CD4-positive, alpha-beta T cell (primary cell): ENCODE data around the gene PEG3. TPM values are rescaled to one million over a fixed set of nuclear protein-coding genes. Genes with fewer than 3 reads are reported as not detected.

ENCODE experiments used
- ATAC-seq: fragments of 200-7000 bp; cut with Tn5 transposase; one replicate; pipeline ENCODE4 v1.10.0; 2022; ENCODE audit warnings: mild to moderate bottlenecking; ENCODE audit not compliant: poor library complexity
- CTCF ChIA-PET: fragments of 350-600 bp; sonication (Branson Sonifier 250); formaldehyde crosslinking; loops from one replicate; lab custom pipeline; 2021; ENCODE audit warnings: antibody characterized with exemption, inconsistent platforms; lab: Charles Lee
- POLR2A ChIA-PET: fragments of 350-600 bp; sonication (Branson Sonifier 250); formaldehyde crosslinking; loops from one replicate; lab custom pipeline; 2021; ENCODE audit warnings: antibody characterized with exemption, inconsistent platforms; lab: Charles Lee
- DNase-seq, 14 experiments: peaks; one replicate each; pipeline ENCODE4 v3.0.0-alpha.2; 2013 to 2020; ENCODE audit warnings: mixed read lengths in 2 of 14
- H3K27ac ChIP-seq, 2 donors: one replicate each; pipeline versions ENCODE4 v1.5.1 to v1.7.0; 2013; ENCODE audit warnings: low read length in 2 of 2, low read depth in 1 of 2, mild to moderate bottlenecking in 1 of 2
- H3K27me3 ChIP-seq, 2 experiments: 1 replicate in 1 of 2; 2 replicates in 1 of 2; pipeline versions ENCODE4 v1.6.1 to v1.7.0; 2013; ENCODE audit warnings: low read length in 2 of 2, control low read depth in 1 of 2, mild to moderate bottlenecking in 1 of 2, moderate library complexity in 1 of 2; ENCODE audit not compliant: insufficient read depth in 2 of 2, control insufficient read depth in 1 of 2
- H3K36me3 ChIP-seq: one replicate; pipeline ENCODE4 v1.6.1; 2013; ENCODE audit warnings: low read length, control low read depth; ENCODE audit not compliant: insufficient read depth
- H3K4me1 ChIP-seq: one replicate; pipeline ENCODE4 v1.6.1; 2013; ENCODE audit warnings: low read length, control low read depth; ENCODE audit not compliant: insufficient read depth
- H3K4me3 ChIP-seq: one replicate; pipeline ENCODE4 v1.5.1; 2013; ENCODE audit warnings: mild to moderate bottlenecking, low read length, moderate library complexity
- H3K9me3 ChIP-seq, 2 experiments: 1 replicate in 1 of 2; 2 replicates in 1 of 2; pipeline versions ENCODE4 v1.6.1 to v1.7.0; 2013; ENCODE audit warnings: low read length in 2 of 2, mild to moderate bottlenecking in 2 of 2, control low read depth in 1 of 2, moderate library complexity in 1 of 2; ENCODE audit not compliant: control insufficient read depth in 1 of 2, insufficient read depth in 1 of 2
- H3K27ac Mint-ChIP-seq: one replicate; pipeline ENCODE4 v1.8.0; 2020; ENCODE audit warnings: mixed read lengths
- H3K27me3 Mint-ChIP-seq: one replicate; pipeline ENCODE4 v1.8.0; 2021; ENCODE audit warnings: mixed read lengths
- H3K36me3 Mint-ChIP-seq: one replicate; pipeline ENCODE4 v1.8.0; 2021; ENCODE audit warnings: low read depth, mixed read lengths
- H3K4me1 Mint-ChIP-seq: one replicate; pipeline ENCODE4 v1.8.0; 2021; ENCODE audit warnings: low read depth, mixed read lengths
- H3K4me3 Mint-ChIP-seq: one replicate; pipeline ENCODE4 v1.8.0; 2020; ENCODE audit warnings: mild to moderate bottlenecking, mixed read lengths
- H3K9me3 Mint-ChIP-seq: one replicate; pipeline ENCODE4 v1.8.0; 2020; ENCODE audit warnings: mixed read lengths
- intact Hi-C, 2 experiments: fragments of 100-400 bp; cut with DNase I in 1 of 2; cut with micrococcal nuclease in 1 of 2; formaldehyde crosslinking; loops; one replicate each; pipeline versions ENCODE4 v1.15.1 to v1.9.0; 2023 to 2025; cut with DNase I, micrococcal nuclease
- polyA plus RNA-seq, 2 donors: library from polyadenylated mRNA; unstranded; fragments of 120-200 nt; gene quantifications; one replicate each; pipeline ENCODE4 v1.2.1, GENCODE V29; 2013
- total RNA-seq, 174 experiments: library from RNA in 2 of 174; stranded (reverse) in 2 of 174; gene quantifications; one replicate each; pipeline ENCODE4 v1.2.3 and lab custom pipeline; 2021 to 2026
- TF ChIP-seq, protein P1 (sequence below): fragments of 200-600 bp; IDR thresholded peaks from one replicate; pipeline ENCODE4 v1.8.0; 2022; ENCODE audit warnings: antibody characterized with exemption, mild to moderate bottlenecking

PEG3 gene
- total RNA-seq = under 1 TPM in 1 of 2 experiments, not detected in 1; 0.06 TPM
- polyA plus RNA-seq (2013, experiment 1 of 2) = 0.01 TPM
- polyA plus RNA-seq (2013, experiment 2 of 2) = 3.1 TPM
- total RNA-seq (lab: John Stamatoyannopoulos, UW) = 0 to 1.3 (median 0.05) reads per million in 172 experiments

DNA sequence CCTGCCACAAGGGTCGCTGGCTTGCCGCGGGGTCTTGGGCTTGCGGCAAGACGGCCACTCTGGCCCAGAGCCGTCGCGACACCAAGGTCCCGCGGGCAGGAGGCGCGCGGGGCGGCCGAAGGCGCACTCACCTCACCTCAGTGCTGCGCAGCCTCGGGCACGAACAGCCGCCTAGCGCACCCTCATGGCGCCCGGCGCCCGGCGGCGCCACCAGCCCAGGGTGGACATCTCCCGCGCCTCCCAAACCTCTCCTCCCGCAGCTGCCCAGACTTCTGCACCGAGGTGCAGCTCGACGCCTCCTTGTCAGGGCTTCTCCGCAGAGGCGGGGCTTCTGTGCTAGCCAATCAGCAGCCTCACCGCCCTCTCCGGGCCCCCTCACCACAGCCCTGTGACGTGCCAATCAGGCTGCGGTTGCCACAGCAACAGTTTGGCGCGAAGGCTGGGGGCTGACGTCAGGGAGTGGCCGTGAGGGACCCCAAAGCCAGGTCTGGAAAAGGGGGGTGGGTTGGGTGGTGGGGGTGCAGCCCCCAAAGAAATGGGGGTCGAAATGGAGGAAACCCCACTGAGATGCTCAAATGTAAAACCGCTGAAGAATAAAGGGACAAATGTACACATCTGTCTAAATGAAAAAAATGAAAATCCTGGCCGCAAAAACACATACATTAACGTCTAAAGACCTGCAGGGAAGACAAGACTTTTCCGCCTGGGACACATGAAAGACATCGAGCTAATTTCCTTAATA is at the start of gene PEG3, which contains the start of gene ZIM2:
PEG3 (minus strand) TSS at position 276 of the 742 bp plus-strand sequence. CDS start 16,071 bp downstream, outside the sequence.
ZIM2 (minus strand) TSS at position 276 of the 742 bp plus-strand sequence. CDS start 16,449 bp downstream, outside the sequence.
- peaks cover 2 to 9% of the 10 kb centered on the region in 2 experiments for H3K27me3 ChIP-seq

DNA sequence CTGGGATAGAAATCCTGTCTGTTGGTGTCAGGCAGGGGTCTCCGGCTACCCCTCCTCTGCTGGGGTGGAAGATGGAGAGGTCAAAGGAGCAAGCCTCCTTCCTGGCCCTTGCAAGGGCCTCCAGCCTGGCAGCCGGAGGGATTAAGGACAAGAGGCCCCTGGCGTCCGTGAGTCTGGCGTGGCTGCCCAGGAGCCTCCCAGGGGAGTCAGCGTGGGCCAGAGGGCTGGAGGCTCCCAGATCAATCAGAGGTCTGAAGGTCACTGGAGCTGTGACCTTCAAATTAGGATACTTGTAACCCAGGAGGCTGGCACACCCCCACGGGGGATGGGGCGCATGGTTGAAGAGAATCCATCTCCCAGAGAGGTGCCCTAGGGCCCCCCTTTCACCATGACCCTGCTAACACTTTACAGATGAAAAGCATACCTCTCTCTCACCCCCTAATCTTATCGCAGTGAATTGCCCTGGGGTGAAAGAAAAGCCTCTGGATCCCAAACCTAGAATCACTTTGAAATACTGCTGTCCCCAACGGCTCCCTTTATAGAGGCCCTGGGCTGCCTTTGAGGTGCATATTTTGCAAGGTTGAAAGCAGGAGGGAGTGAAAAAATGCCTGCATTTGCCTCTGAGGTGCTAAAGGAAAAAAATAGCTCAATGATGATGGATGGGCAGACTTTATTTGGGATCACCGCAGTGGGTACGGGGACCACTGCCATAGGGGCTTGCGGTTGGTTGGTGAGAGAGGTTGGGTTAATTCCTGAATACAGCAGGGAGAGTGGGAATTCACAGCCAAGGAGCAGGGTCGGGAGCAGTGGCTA is 44.9 kb upstream of the PEG3 start:
- peaks cover 31% of the 10 kb centered on the region for H3K9me3 Mint-ChIP-seq
- ATAC-seq (no peak), DNase-seq (no peak)
- H3K27me3 Mint-ChIP-seq = no peaks in the 10 kb centered on the region
- H3K4me3 Mint-ChIP-seq = no peak overlapping the region
- ChIA-PET POLR2A (no interaction called here), CTCF (interaction anchor here (0.6 kb wide), 1 partner anchor 1964 kb away, joined by 3 read pairs; no protein-coding TSS in a partner anchor)
- intact Hi-C loops = no loop called here
- H3K27ac Mint-ChIP-seq = no peak overlapping the region
- Histone ChIP-seq H3K36me3 (no peaks in the 10 kb centered on the region), H3K4me1 (no peaks in the 10 kb centered on the region), H3K4me3 (no peak overlapping the region), H3K9me3 (peaks cover 35 to 48% of the 10 kb centered on the region in 2 experiments), H3K27ac (no peak overlapping the region), H3K27me3 (no peaks in the 10 kb centered on the region)
- peaks cover 12% of the 10 kb centered on the region for H3K36me3 Mint-ChIP-seq
- H3K4me1 Mint-ChIP-seq = no peaks in the 10 kb centered on the region
- TF ChIP-seq, protein P1, sequence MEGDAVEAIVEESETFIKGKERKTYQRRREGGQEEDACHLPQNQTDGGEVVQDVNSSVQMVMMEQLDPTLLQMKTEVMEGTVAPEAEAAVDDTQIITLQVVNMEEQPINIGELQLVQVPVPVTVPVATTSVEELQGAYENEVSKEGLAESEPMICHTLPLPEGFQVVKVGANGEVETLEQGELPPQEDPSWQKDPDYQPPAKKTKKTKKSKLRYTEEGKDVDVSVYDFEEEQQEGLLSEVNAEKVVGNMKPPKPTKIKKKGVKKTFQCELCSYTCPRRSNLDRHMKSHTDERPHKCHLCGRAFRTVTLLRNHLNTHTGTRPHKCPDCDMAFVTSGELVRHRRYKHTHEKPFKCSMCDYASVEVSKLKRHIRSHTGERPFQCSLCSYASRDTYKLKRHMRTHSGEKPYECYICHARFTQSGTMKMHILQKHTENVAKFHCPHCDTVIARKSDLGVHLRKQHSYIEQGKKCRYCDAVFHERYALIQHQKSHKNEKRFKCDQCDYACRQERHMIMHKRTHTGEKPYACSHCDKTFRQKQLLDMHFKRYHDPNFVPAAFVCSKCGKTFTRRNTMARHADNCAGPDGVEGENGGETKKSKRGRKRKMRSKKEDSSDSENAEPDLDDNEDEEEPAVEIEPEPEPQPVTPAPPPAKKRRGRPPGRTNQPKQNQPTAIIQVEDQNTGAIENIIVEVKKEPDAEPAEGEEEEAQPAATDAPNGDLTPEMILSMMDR = no peak

More for the DNA sequence above, at the start of gene PEG3, which contains the start of gene ZIM2:
- Histone ChIP-seq H3K27ac (no peak within 1 kb of the TSS), H3K4me1 (peaks cover 3% of the 10 kb centered on the region), H3K4me3 (no peak within 1 kb of the TSS), H3K9me3 (peaks cover 49 to 50% of the 10 kb centered on the region in 2 experiments), H3K36me3 (no peaks in the 10 kb centered on the region)
- intact Hi-C loops = loop anchor here in 1 of 2 experiments (10.0 kb wide), 1 partner anchor 376 kb away; no protein-coding TSS in a partner anchor
- POLR2A ChIA-PET = no interaction called here
- no peaks in the 10 kb centered on the region for H3K4me1 Mint-ChIP-seq
- H3K27me3 Mint-ChIP-seq = peaks cover 16% of the 10 kb centered on the region
- no peak within 1 kb of the TSS for H3K27ac Mint-ChIP-seq
- peaks cover 17% of the 10 kb centered on the region for H3K9me3 Mint-ChIP-seq
- DNase-seq (no peak), ATAC-seq (no peak)
- H3K36me3 Mint-ChIP-seq = peaks cover 28% of the 10 kb centered on the region
- no peak within 1 kb of the TSS for H3K4me3 Mint-ChIP-seq
- TF ChIP-seq, protein P1 = no peak
- CTCF ChIA-PET = no interaction called here

DNA sequence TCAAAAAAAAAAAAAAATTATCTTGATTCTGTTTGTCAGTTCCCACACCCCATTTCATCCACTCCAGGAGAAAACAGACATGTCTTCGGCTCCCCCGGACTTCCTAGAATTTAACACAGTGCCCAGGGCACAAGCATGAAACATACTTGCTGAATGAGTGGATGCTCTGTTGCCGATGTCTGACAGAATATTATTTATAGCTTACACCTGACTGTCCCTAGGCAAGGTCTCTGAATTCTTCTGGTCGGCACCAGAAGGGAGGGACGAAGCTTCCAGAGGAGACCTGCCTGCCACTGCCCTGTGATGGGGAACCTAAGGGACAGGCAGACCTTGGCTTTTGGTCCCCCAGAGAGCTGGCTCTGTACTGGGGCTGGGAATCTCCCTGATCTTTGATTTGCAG is 43.9 kb upstream of the PEG3 start:
- H3K4me3 ChIP-seq = no peak overlapping the region
- no peak for ATAC-seq
- Mint-ChIP-seq H3K4me1 (no peaks in the 10 kb centered on the region), H3K4me3 (no peak overlapping the region), H3K27ac (no peak overlapping the region), H3K27me3 (no peaks in the 10 kb centered on the region), H3K36me3 (peaks cover 17% of the 10 kb centered on the region), H3K9me3 (peaks cover 32% of the 10 kb centered on the region)
- H3K4me1 ChIP-seq = no peaks in the 10 kb centered on the region
- peaks cover 43 to 51% of the 10 kb centered on the region in 2 experiments for H3K9me3 ChIP-seq
- intact Hi-C loops = no loop called here
- POLR2A ChIA-PET = no interaction called here
- TF ChIP-seq, protein P1 = no peak
- no peaks in the 10 kb centered on the region for H3K27me3 ChIP-seq
- no peak for DNase-seq
- no peaks in the 10 kb centered on the region for H3K36me3 ChIP-seq
- no peak overlapping the region for H3K27ac ChIP-seq
- CTCF ChIA-PET = no interaction called here
